GM21786 (cell line): Measurements from ENCODE around the gene DSCAML1.
"Not testable (repeated sequence)": the region's sequence is repeated elsewhere in the genome, so short reads cannot be mapped to it uniquely, and the experiment has no call there.

Experiments used
- ATAC-seq: cut with Tn5 transposase; IDR thresholded peaks from one replicate; pipeline ENCODE4 v1.9.1; 2021; ENCODE audit not compliant: unreplicated experiment

DSCAML1 gene

GRCh38 chr11:117819096-117820040 is 22.4 kb upstream of the DSCAML1 start:
- ATAC-seq: no peak

GRCh38 chr11:117818041-117818873 is 21.2 kb upstream of the DSCAML1 start:
- no peak for ATAC-seq

- ATAC-seq: no peak
Observed at GRCh38 chr11:117817368-117818040, 20.5 kb upstream of the DSCAML1 start.

GRCh38 chr11:117816846-117817367 is 19.9 kb upstream of the DSCAML1 start:
- ATAC-seq: no peak

- ATAC-seq: no peak
Observed at GRCh38 chr11:117816151-117816741, 19.2 kb upstream of the DSCAML1 start.

- peak; percentile 66 for ATAC-seq
Observed at GRCh38 chr11:117815262-117815803, 18.3 kb upstream of the DSCAML1 start.

- ATAC-seq: peak; percentile 37
Observed at GRCh38 chr11:117814766-117815261, 17.8 kb upstream of the DSCAML1 start.

GRCh38 chr11:117814204-117814765 is 17.3 kb upstream of the DSCAML1 start:
- peak; percentile 3 for ATAC-seq

GRCh38 chr11:117810056-117810451 is 13.0 kb upstream of the DSCAML1 start:
- not testable (repeated sequence) for ATAC-seq

- no peak for ATAC-seq
Observed at GRCh38 chr11:117809236-117810055, 12.4 kb upstream of the DSCAML1 start.

GRCh38 chr11:117808784-117809183 is 11.8 kb upstream of the DSCAML1 start:
- ATAC-seq: no peak

GRCh38 chr11:117807482-117808327 is 10.7 kb upstream of the DSCAML1 start:
- ATAC-seq: no peak

GRCh38 chr11:117806846-117807245 is 9.8 kb upstream of the DSCAML1 start:
- no peak for ATAC-seq

- no peak for ATAC-seq
Observed at GRCh38 chr11:117805045-117805444, 8.0 kb upstream of the DSCAML1 start.

- ATAC-seq: no peak
Observed at GRCh38 chr11:117803896-117804295, 6.9 kb upstream of the DSCAML1 start.

- ATAC-seq: no peak
Observed at GRCh38 chr11:117799634-117800033, 2.6 kb upstream of the DSCAML1 start.

GRCh38 chr11:117796456-117796871 is 552 bp downstream of the DSCAML1 start:
- no peak for ATAC-seq
